Measurements from ENCODE around the gene LYRM7. TPM values are rescaled to one million over a fixed set of nuclear protein-coding genes. Genes with fewer than 3 reads are reported as not detected.

LYRM7 gene
- total RNA-seq, 4 donors from 2014 or later = 5.3 to 9.1 (median 8.1) TPM

DNA sequence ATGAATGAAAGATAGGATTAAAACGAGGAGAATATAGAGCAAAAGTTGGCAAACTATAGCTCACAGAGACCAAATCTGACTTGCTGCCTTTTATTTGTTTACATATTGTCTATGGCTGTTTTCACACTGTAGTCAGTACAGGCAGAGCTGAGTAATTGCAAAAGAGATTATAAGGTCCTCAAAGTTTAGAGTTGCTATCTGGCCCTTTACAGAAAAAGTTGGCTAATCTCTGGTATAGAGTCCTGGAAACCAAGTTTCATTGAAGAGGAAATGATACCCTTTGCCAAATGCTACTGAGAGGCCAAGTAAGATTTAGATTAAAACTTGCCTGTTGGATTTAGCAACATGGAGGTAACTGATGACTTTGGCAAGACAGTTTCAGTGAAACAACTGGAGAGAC lies 36.0 kb downstream of the LYRM7 start:
- intact Hi-C loops (cut with DNase I) = no loop called here
- H3K27me3 ChIP-seq = no peaks in the 10 kb centered on the region
- no peaks in the 10 kb centered on the region for H3K9me3 ChIP-seq
- no peaks in the 10 kb centered on the region for H3K4me1 ChIP-seq
- no peak for DNase-seq (ENCODE audit: extremely low spot score)
- no peak overlapping the region for H3K4me3 ChIP-seq
- 49% methylated on average over 1 of the region's 1 CpG for WGBS
- no peak for TF ChIP-seq EP300 (IDR thresholded peaks at IDR 0.05)
- TF ChIP-seq POLR2AphosphoS5 (IDR thresholded peaks at IDR 0.05) = no peak
- TF ChIP-seq, protein P1, sequence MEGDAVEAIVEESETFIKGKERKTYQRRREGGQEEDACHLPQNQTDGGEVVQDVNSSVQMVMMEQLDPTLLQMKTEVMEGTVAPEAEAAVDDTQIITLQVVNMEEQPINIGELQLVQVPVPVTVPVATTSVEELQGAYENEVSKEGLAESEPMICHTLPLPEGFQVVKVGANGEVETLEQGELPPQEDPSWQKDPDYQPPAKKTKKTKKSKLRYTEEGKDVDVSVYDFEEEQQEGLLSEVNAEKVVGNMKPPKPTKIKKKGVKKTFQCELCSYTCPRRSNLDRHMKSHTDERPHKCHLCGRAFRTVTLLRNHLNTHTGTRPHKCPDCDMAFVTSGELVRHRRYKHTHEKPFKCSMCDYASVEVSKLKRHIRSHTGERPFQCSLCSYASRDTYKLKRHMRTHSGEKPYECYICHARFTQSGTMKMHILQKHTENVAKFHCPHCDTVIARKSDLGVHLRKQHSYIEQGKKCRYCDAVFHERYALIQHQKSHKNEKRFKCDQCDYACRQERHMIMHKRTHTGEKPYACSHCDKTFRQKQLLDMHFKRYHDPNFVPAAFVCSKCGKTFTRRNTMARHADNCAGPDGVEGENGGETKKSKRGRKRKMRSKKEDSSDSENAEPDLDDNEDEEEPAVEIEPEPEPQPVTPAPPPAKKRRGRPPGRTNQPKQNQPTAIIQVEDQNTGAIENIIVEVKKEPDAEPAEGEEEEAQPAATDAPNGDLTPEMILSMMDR (IDR thresholded peaks at IDR 0.05) = no peak
- TF ChIP-seq POLR2A (IDR thresholded peaks at IDR 0.05; ENCODE audit: low read depth) = no peak
- no peak overlapping the region for H3K27ac ChIP-seq (replicated peaks in 1 of 4)
- peaks cover 0 to 7% (median 0%) of the 10 kb centered on the region in 4 donors for H3K36me3 ChIP-seq

DNA sequence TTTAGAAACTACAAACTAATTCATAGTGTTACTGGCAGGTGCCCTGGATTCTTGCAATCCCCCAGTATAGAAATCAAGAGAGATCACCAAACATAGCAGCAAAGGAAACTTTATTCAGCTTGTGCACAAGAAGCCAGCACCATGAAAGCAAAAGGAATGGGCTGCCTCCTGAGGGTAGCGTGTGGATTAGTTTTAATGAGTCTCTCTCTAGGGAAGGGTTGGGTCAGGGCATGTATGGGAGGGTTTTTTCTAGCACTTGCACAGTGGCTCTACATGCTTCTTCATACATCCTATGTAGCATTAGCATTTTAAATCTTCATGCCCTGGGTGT lies 38.4 kb downstream of the LYRM7 start:
- no peak for DNase-seq (ENCODE audit: extremely low spot score)
- Histone ChIP-seq H3K36me3 (no peaks in the 10 kb centered on the region), H3K4me3 (no peak overlapping the region), H3K27ac (replicated peaks in 1 of 4) (no peak overlapping the region), H3K27me3 (no peaks in the 10 kb centered on the region), H3K4me1 (no peaks in the 10 kb centered on the region), H3K9me3 (no peaks in the 10 kb centered on the region)
- 71% methylated on average over 1 of the region's 1 CpG for WGBS
- no peak for TF ChIP-seq POLR2A (IDR thresholded peaks at IDR 0.05; ENCODE audit: low read depth)
- TF ChIP-seq, protein P1 (IDR thresholded peaks at IDR 0.05) = no peak
- TF ChIP-seq POLR2AphosphoS5 (IDR thresholded peaks at IDR 0.05) = no peak
- TF ChIP-seq EP300 (IDR thresholded peaks at IDR 0.05) = no peak
- intact Hi-C loops (cut with DNase I) = no loop called here

DNA sequence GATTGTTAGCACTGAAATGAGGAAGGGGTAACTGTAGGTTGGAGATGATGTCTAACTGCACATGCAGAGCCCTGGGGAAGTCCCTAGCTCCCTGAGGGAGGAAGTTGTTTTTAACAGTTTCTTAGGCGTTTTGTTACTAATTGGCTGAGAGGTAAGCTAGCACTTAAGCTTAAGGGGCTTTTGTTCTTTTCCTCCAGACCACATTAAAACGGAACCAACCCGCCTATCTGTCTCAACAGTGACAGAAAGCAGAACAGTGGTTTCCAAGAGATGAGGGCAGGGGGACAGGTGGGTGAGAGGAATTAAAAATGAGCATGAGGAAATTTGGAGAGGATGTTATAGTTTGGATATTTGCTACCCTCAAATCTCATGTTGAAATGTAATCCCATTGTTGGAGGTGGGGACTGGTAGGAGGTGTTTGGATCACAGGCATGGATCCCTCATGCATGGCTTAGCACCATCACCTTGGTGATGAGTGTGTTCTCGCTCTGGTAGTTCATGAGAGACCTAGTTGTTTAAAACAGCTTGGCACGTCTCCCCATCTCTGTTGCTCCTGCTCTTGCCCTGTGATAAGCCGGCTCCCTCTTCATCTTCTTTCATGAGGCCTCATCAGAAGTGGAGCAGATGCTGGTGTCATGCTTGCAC lies 38.9 kb downstream of the LYRM7 start:
- Histone ChIP-seq H3K9me3 (no peaks in the 10 kb centered on the region), H3K27me3 (no peaks in the 10 kb centered on the region), H3K36me3 (no peaks in the 10 kb centered on the region), H3K27ac (replicated peaks in 1 of 4) (no peak overlapping the region), H3K4me1 (peaks cover 0 to 5% (median 3%) of the 10 kb centered on the region in 4 donors), H3K4me3 (no peak overlapping the region)
- intact Hi-C loops (cut with DNase I) = no loop called here
- 64% methylated on average over 6 of the region's 6 CpGs for WGBS
- no peak for DNase-seq (ENCODE audit: extremely low spot score)
- no peak for TF ChIP-seq EP300 (IDR thresholded peaks at IDR 0.05)

DNA sequence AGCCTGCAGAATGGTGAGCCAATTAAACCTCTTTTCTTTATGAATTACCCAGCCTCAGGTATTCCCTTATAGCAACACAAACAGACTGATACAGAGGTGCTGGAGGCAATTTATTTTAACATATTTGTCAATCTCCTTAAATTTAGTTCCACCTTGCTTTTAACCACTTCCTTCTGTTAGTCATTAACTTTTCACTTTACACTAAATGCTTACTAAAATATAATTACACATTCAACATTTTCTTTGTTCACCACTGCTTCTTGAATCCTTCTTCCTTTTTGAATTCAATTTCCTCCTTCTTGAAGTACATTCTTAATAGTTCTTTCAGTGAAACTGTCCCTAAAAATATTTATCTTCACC lies 39.4 kb downstream of the LYRM7 start:
- Histone ChIP-seq H3K36me3 (no peaks in the 10 kb centered on the region), H3K4me1 (peaks cover 0 to 10% (median 8%) of the 10 kb centered on the region in 4 donors), H3K27me3 (no peaks in the 10 kb centered on the region), H3K27ac (replicated peaks in 1 of 4) (no peak overlapping the region), H3K9me3 (no peaks in the 10 kb centered on the region), H3K4me3 (no peak overlapping the region)
- no peak for DNase-seq (ENCODE audit: extremely low spot score)
- intact Hi-C loops (cut with DNase I) = no loop called here
- no peak for TF ChIP-seq POLR2AphosphoS5 (IDR thresholded peaks at IDR 0.05)
- TF ChIP-seq EP300 (IDR thresholded peaks at IDR 0.05) = no peak
- TF ChIP-seq POLR2A (IDR thresholded peaks at IDR 0.05; ENCODE audit: low read depth) = no peak
- TF ChIP-seq, protein P1 (IDR thresholded peaks at IDR 0.05) = no peak

DNA sequence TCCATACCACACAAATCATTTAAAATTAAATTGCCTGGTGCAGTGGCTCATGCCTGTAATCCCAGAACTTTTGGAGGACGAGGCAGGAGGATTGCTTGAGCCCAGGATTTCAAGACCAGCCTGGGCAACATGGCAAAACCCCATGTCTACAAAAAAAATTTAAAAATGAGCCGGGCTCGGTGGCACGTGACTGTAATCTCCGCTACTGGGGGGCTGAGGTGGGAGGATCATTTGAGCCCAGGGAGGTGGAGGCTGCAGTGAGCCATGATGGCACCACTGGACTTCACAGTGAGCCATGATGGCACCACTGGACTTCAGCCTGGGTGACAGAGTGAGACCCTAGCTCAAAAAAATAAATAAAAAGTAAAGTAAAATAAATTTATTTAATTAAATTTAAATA lies 40.9 kb downstream of the LYRM7 start:
- Histone ChIP-seq H3K27ac (replicated peaks in 1 of 4) (no peak overlapping the region), H3K27me3 (no peaks in the 10 kb centered on the region), H3K4me3 (no peak overlapping the region), H3K36me3 (no peaks in the 10 kb centered on the region), H3K9me3 (no peaks in the 10 kb centered on the region), H3K4me1 (peaks cover 0 to 14% (median 10%) of the 10 kb centered on the region in 4 donors)
- no peak for DNase-seq (ENCODE audit: extremely low spot score)
- intact Hi-C loops (cut with DNase I) = no loop called here
- no peak for TF ChIP-seq POLR2AphosphoS5 (IDR thresholded peaks at IDR 0.05)
- no peak for TF ChIP-seq EP300 (IDR thresholded peaks at IDR 0.05)
- TF ChIP-seq, protein P1 (IDR thresholded peaks at IDR 0.05) = no peak
- TF ChIP-seq POLR2A (IDR thresholded peaks at IDR 0.05; ENCODE audit: low read depth) = no peak
- 96% methylated on average over 5 of the region's 5 CpGs for WGBS

Data from esophagus muscularis mucosa (tissue), 4 donors.